Vagina (tissue), 2 donors: Measurements from ENCODE around the gene USP25. TPM values are rescaled to one million over a fixed set of nuclear protein-coding genes. Genes with fewer than 3 reads are reported as not detected.

Experiments
- DNase-seq, 2 donors: peaks; one replicate each; pipeline ENCODE4 v3.0.0-alpha.2; 2017; ENCODE audit errors: extremely low spot score in 2 of 2
- H3K27ac ChIP-seq: fragments of 200-600 bp; sonication (generic); one replicate; pipeline ENCODE4 v1.5.1; 2019
- H3K27me3 ChIP-seq: fragments of 200-600 bp; sonication (generic); one replicate; pipeline ENCODE4 v1.5.1; 2019
- H3K36me3 ChIP-seq, 2 donors: fragments of 200-600 bp; sonication (generic); one replicate each; pipeline ENCODE4 v1.5.1; 2017 to 2019
- H3K4me1 ChIP-seq: fragments of 200-600 bp; sonication (generic); one replicate; pipeline ENCODE4 v1.5.1; 2019
- H3K4me3 ChIP-seq, 2 donors: fragments of 200-600 bp; sonication (generic); 1 replicate in 1 of 2; 2 replicates in 1 of 2; pipeline ENCODE4 v1.5.1; 2016 to 2019
- H3K9me3 ChIP-seq: fragments of 200-600 bp; sonication (generic); one replicate; pipeline ENCODE4 v1.5.1; 2019
- POLR2A ChIP-seq, 2 donors: fragments of 450-650 bp; IDR thresholded peaks; one replicate each; pipeline ENCODE4 v1.6.1; 2017; ENCODE audit warnings: antibody characterized with exemption in 2 of 2, mild to moderate bottlenecking in 2 of 2, moderate library complexity in 2 of 2
- POLR2AphosphoS5 ChIP-seq, 2 donors: sonication (generic); formaldehyde crosslinking; IDR thresholded peaks; one replicate each; pipeline ENCODE4 v1.9.0; 2017; ENCODE audit warnings: antibody characterized with exemption in 2 of 2, mild to moderate bottlenecking in 2 of 2, low read depth in 1 of 2; ENCODE audit not compliant: insufficient read depth in 1 of 2
- intact Hi-C: fragments of 100-400 bp; cut with DNase I; formaldehyde crosslinking; loops from one replicate; pipeline ENCODE4 v1.15.1; 2023
- total RNA-seq: library from RNA; depleted of rRNA; stranded (reverse); fragments of >200 nt; gene quantifications from one replicate; pipeline ENCODE4 v1.2.3, GENCODE V29; 2016
- TF ChIP-seq, protein P1 (sequence below), 3 experiments: fragments of 450-650 bp in 2 of 3; fragments of 200-600 bp in 1 of 3; sonication (generic) in 1 of 3; IDR thresholded peaks; one replicate each; pipeline ENCODE4 v1.5.1; 2017 to 2019; ENCODE audit warnings: antibody characterized with exemption in 3 of 3, mild to moderate bottlenecking in 2 of 3, moderate library complexity in 2 of 3

Gene USP25
- total RNA-seq, 1 donor from 2014 or later: 39.0 TPM

DNA sequence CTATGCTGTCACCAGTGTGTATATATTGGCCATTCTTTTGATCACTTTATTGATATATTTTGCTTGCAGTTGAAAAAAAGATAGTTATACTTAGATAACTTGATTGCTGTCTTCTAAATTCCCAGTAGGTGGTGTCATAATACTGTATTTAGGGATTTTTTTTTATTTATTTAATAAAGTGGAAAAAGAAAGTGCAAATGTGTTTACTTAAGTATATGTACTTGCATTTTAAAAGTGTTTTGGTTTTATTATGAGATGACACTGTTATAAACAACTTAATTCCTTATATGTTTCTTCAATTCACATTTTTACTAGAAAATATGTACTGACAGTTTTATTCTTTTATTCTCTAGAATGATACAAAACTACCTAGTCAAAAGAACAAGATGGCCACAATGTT, 164.8 kb downstream of the USP25 start:
- intact Hi-C loops: no loop called here
- Histone ChIP-seq H3K4me3 (no peak overlapping the region), H3K4me1 (no peaks in the 10 kb centered on the region), H3K9me3 (no peaks in the 10 kb centered on the region), H3K27me3 (no peaks in the 10 kb centered on the region), H3K36me3 (no peaks in the 10 kb centered on the region), H3K27ac (no peak overlapping the region)
- DNase-seq: no peak
- no peak for TF ChIP-seq POLR2A (IDR thresholded peaks at IDR 0.05)
- TF ChIP-seq POLR2AphosphoS5 (IDR thresholded peaks at IDR 0.05; ENCODE audit: insufficient read depth in 1 of 2, low read depth in 1 of 2): no peak
- TF ChIP-seq, protein P1, sequence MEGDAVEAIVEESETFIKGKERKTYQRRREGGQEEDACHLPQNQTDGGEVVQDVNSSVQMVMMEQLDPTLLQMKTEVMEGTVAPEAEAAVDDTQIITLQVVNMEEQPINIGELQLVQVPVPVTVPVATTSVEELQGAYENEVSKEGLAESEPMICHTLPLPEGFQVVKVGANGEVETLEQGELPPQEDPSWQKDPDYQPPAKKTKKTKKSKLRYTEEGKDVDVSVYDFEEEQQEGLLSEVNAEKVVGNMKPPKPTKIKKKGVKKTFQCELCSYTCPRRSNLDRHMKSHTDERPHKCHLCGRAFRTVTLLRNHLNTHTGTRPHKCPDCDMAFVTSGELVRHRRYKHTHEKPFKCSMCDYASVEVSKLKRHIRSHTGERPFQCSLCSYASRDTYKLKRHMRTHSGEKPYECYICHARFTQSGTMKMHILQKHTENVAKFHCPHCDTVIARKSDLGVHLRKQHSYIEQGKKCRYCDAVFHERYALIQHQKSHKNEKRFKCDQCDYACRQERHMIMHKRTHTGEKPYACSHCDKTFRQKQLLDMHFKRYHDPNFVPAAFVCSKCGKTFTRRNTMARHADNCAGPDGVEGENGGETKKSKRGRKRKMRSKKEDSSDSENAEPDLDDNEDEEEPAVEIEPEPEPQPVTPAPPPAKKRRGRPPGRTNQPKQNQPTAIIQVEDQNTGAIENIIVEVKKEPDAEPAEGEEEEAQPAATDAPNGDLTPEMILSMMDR (IDR thresholded peaks at IDR 0.05): peak in 2 of 3 experiments; percentile 36 to 58

DNA sequence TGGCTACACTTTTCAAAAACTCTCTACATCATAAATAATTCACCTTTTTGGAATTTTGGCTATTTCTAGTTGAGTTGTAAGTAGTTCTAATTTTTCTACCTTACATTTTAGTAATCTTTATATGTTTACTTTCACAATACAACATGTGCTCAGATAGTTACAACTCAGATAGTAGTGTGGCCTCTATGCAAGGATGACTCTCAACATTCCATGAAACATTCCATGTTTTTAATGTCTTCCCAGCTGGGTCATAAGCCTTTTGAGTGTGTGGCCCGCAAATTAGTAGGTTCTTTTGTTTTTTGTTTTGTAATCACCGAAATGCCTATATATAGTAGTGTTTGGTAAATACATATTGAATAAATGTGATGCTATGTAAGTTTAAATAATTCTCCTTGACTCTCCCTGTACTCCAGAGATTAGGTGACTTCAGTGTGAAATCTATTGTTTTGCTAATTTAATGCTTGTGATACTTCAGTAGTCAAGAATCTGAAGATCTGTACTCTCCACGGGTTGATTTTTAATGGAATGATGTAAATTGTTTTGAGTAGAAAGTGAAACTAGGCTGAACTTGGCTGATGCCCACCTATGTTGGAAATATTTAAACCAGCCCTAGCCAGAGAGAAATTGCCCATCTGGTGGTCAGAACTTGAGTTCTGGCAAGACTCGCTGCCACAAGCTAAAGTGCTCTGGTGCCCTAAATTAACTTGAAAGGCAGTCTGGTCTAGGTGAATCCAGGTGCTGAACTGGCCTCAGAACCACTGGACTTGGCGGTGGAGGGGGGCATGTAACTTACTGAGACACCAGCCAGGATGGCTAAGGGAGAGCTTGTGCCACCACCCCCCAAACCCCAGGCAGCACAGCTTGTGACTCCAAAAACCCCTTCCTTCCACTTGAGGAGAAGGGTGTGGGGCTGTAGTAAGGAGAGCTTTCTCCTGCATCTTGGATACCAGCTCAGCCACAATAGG, 165.6 kb downstream of the USP25 start:
- Histone ChIP-seq H3K4me1 (no peaks in the 10 kb centered on the region), H3K27ac (no peak overlapping the region)
- intact Hi-C loops: no loop called here

DNA sequence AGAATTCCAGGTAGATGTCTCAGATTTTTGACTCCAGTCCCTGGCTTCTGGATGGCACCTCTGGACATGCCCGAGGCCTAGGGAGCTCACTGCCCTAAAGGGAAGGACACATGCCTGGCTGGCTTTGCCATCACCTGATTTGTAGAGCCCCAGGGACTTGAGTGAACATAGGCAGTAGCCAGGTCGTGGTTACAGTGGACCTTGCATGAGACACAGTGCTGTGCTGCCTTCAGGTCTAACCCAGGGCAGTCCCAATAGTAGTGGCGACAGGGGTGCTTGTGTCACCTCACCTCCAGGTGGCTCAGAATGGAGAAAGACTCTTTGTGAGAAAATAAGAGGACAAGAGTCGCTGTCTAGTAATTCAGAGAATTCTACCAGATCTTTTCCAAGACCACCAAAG, 166.7 kb downstream of the USP25 start:
- Histone ChIP-seq H3K27me3 (no peaks in the 10 kb centered on the region), H3K27ac (no peak overlapping the region), H3K4me3 (no peak overlapping the region), H3K9me3 (no peaks in the 10 kb centered on the region), H3K36me3 (no peaks in the 10 kb centered on the region), H3K4me1 (no peaks in the 10 kb centered on the region)
- DNase-seq: no peak
- intact Hi-C loops: no loop called here
- TF ChIP-seq POLR2AphosphoS5 (IDR thresholded peaks at IDR 0.05; ENCODE audit: insufficient read depth in 1 of 2, low read depth in 1 of 2) (no peak), POLR2A (IDR thresholded peaks at IDR 0.05) (no peak)
- TF ChIP-seq, protein P1 (IDR thresholded peaks at IDR 0.05): no peak

More for the DNA sequence above, 165.6 kb downstream of the USP25 start:
- H3K9me3 ChIP-seq: no peaks in the 10 kb centered on the region
- H3K4me3 ChIP-seq: no peak overlapping the region
- H3K36me3 ChIP-seq: no peaks in the 10 kb centered on the region
- DNase-seq: no peak
- no peak for TF ChIP-seq POLR2AphosphoS5 (IDR thresholded peaks at IDR 0.05; ENCODE audit: insufficient read depth in 1 of 2, low read depth in 1 of 2)
- TF ChIP-seq POLR2A (IDR thresholded peaks at IDR 0.05): no peak
- TF ChIP-seq, protein P1 (IDR thresholded peaks at IDR 0.05): no peak
- no peaks in the 10 kb centered on the region for H3K27me3 ChIP-seq

DNA sequence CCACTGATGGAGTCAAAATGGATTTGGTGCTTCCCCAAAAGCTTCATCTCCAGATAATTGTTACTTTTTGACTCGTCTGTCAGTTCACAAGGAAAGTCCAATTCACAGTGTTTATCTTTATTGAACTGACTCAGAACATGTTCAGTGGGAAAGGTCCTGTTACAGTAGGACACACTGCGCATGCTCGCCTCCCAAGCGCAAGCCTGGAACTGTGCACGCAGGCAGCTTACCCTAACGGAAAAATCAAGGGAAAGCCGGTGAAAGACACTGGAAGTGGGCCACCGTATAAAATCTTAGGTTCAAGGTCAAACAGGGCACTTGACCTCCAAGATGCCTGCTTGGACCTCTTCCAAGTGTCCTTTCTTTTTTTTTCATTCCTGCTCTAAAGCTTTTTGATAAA, 174.6 kb downstream of the USP25 start:
- Histone ChIP-seq H3K4me3 (no peak overlapping the region), H3K9me3 (no peaks in the 10 kb centered on the region), H3K4me1 (no peaks in the 10 kb centered on the region), H3K36me3 (no peaks in the 10 kb centered on the region), H3K27me3 (no peaks in the 10 kb centered on the region), H3K27ac (no peak overlapping the region)
- TF ChIP-seq, protein P1 (IDR thresholded peaks at IDR 0.05): no peak
- TF ChIP-seq POLR2A (IDR thresholded peaks at IDR 0.05) (no peak), POLR2AphosphoS5 (IDR thresholded peaks at IDR 0.05; ENCODE audit: insufficient read depth in 1 of 2, low read depth in 1 of 2) (no peak)
- DNase-seq: no peak
- intact Hi-C loops: no loop called here

DNA sequence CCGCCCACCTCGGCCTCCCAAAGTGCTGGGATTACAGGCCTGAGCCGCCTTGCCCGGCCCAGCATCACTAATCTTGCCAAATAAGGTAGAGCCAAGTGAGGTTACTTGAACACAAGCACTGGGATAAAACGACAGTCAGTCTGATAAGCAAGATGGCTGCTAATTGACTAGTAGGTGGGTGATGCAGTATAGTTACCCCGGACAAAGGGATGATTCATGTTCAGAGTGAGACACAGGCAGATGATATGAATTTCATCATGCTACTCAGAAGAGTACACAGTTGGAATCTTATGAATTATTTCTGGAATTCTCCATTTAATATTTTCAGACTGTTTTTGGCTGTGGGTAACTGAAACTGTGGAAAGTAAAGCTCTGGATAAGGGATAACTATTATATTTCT, 178.4 kb downstream of the USP25 start:
- H3K27me3 ChIP-seq: no peaks in the 10 kb centered on the region
- TF ChIP-seq POLR2AphosphoS5 (IDR thresholded peaks at IDR 0.05; ENCODE audit: insufficient read depth in 1 of 2, low read depth in 1 of 2): no peak
- no peak for TF ChIP-seq POLR2A (IDR thresholded peaks at IDR 0.05)
- TF ChIP-seq, protein P1 (IDR thresholded peaks at IDR 0.05): no peak
- no peaks in the 10 kb centered on the region for H3K9me3 ChIP-seq

More for the DNA sequence above, 178.4 kb downstream of the USP25 start:
- H3K27ac ChIP-seq: no peak overlapping the region
- H3K4me3 ChIP-seq: no peak overlapping the region
- intact Hi-C loops: no loop called here
- DNase-seq: no peak
- no peaks in the 10 kb centered on the region for H3K36me3 ChIP-seq
- no peaks in the 10 kb centered on the region for H3K4me1 ChIP-seq
